ENCODE measurements around the gene MLLT6. TPM values are rescaled to one million over a fixed set of nuclear protein-coding genes. Genes with fewer than 3 reads are reported as not detected.

The MLLT6 gene
- total RNA-seq, 1 donor from 2014 or later = 20.9 TPM

GRCh38 chr17:38751808-38752307, 46.8 kb downstream of the MLLT6 start:
- peak overlapping the region; percentile 92 for H3K4me2 ChIP-seq (ENCODE audit: low read length)
- H3K4me3 Mint-ChIP-seq (ENCODE audit: unreplicated experiment) = peak overlapping the region; percentile 99
- H3K27ac Mint-ChIP-seq (ENCODE audit: unreplicated experiment) = peak overlapping the region; percentile 92
- peaks cover 13% of the 10 kb centered on the region for H3K36me3 ChIP-seq (ENCODE audit: insufficient read depth, low read length)
- FAIRE-seq (no peak), DNase-seq (ENCODE audit: low read depth) (peak; percentile 72)
- peaks cover 6% of the 10 kb centered on the region for H3K36me3 Mint-ChIP-seq (ENCODE audit: low read depth, unreplicated experiment)
- H3K79me2 ChIP-seq (ENCODE audit: insufficient read depth, low read length) = peaks cover 44% of the 10 kb centered on the region
- peaks cover 32% of the 10 kb centered on the region for H3K4me1 ChIP-seq (ENCODE audit: insufficient read depth, low read length)
- peak overlapping the region; percentile 41 for H3K27ac ChIP-seq (ENCODE audit: low read depth, low read length)
- no peaks in the 10 kb centered on the region for H3K9me3 ChIP-seq (ENCODE audit: insufficient read depth, low read depth, low read length)
- H3K4me3 ChIP-seq (ENCODE audit: insufficient read depth, low read depth, low read length) = peak overlapping the region; percentile 95
- TF ChIP-seq CTCF (IDR thresholded peaks at IDR 0.05; ENCODE audit: insufficient read depth, low read depth, low read length) = no peak
- TF ChIP-seq EZH2 (IDR thresholded peaks at IDR 0.05; ENCODE audit: insufficient read depth, low read length) = no peak
- no peaks in the 10 kb centered on the region for H3K27me3 ChIP-seq (ENCODE audit: insufficient read depth, low read length)
- no peaks in the 10 kb centered on the region for H3K27me3 Mint-ChIP-seq (ENCODE audit: low read depth, unreplicated experiment)
- H4K20me1 ChIP-seq (ENCODE audit: insufficient read depth, low read length) = peaks cover 26% of the 10 kb centered on the region
- H2AFZ ChIP-seq (ENCODE audit: low read depth, low read length) = peak overlapping the region; percentile 83
- peaks cover 11% of the 10 kb centered on the region for H3K4me1 Mint-ChIP-seq (ENCODE audit: low read depth, unreplicated experiment)
- peak overlapping the region; percentile 71 for H3K9ac ChIP-seq (ENCODE audit: low read length)
- H3K9me3 Mint-ChIP-seq (ENCODE audit: unreplicated experiment) = no peaks in the 10 kb centered on the region

GRCh38 chr17:38752308-38753070, 47.4 kb downstream of the MLLT6 start, which contains the start of gene PSMB3:
PSMB3 (plus strand) TSS chr17:38752741; CDS start chr17:38752827, 86 bp downstream.
- Mint-ChIP-seq H3K36me3 (ENCODE audit: low read depth, unreplicated experiment) (peaks cover 6% of the 10 kb centered on the region), H3K27ac (ENCODE audit: unreplicated experiment) (peak within 1 kb of the TSS; percentile 92), H3K4me3 (ENCODE audit: unreplicated experiment) (peak within 1 kb of the TSS; percentile 99), H3K27me3 (ENCODE audit: low read depth, unreplicated experiment) (no peaks in the 10 kb centered on the region), H3K4me1 (ENCODE audit: low read depth, unreplicated experiment) (peaks cover 11% of the 10 kb centered on the region), H3K9me3 (ENCODE audit: unreplicated experiment) (no peaks in the 10 kb centered on the region)
- Histone ChIP-seq H3K4me3 (ENCODE audit: insufficient read depth, low read depth, low read length) (peak within 1 kb of the TSS; percentile 95), H3K27ac (ENCODE audit: low read depth, low read length) (peak within 1 kb of the TSS; percentile 71), H3K79me2 (ENCODE audit: insufficient read depth, low read length) (peaks cover 38% of the 10 kb centered on the region), H3K9me3 (ENCODE audit: insufficient read depth, low read depth, low read length) (no peaks in the 10 kb centered on the region), H2AFZ (ENCODE audit: low read depth, low read length) (peak within 1 kb of the TSS; percentile 83), H4K20me1 (ENCODE audit: insufficient read depth, low read length) (peaks cover 22% of the 10 kb centered on the region), H3K9ac (ENCODE audit: low read length) (peak within 1 kb of the TSS; percentile 94), H3K36me3 (ENCODE audit: insufficient read depth, low read length) (peaks cover 13% of the 10 kb centered on the region), H3K4me2 (ENCODE audit: low read length) (peak within 1 kb of the TSS; percentile 92), H3K27me3 (ENCODE audit: insufficient read depth, low read length) (no peaks in the 10 kb centered on the region), H3K4me1 (ENCODE audit: insufficient read depth, low read length) (peaks cover 31% of the 10 kb centered on the region)
- TF ChIP-seq CTCF (IDR thresholded peaks at IDR 0.05; ENCODE audit: insufficient read depth, low read depth, low read length) (no peak), EZH2 (IDR thresholded peaks at IDR 0.05; ENCODE audit: insufficient read depth, low read length) (no peak)
- peak; percentile 99 for DNase-seq (ENCODE audit: low read depth)
- no peak for FAIRE-seq

All from astrocyte (in vitro differentiated cells and primary cell).